ENCODE measurements around the gene MAMDC2. TPM values are rescaled to one million over a fixed set of nuclear protein-coding genes. Genes with fewer than 3 reads are reported as not detected.
A peak's percentile ranks its signal among the peaks of the same experiment; 100 is the strongest.

The MAMDC2 gene
- total and polyA plus RNA-seq, 2 donors (not counting 1 experiment from before 2014, with no cell fraction given) = not detected

- Histone ChIP-seq H3K27me3 (replicated peaks in 1 of 4; ENCODE audit: control extremely low read depth in 1 of 4, control insufficient read depth in 3 of 4, insufficient read depth in 4 of 4, low read length in 3 of 4) (peaks cover 0 to 18% (median 7%) of the 10 kb centered on the region in 4 experiments), H3K4me2 (replicated peaks; ENCODE audit: low read depth, low read length, poor library complexity, severe bottlenecking) (peak overlapping the region; percentile 9), H3K79me2 (ENCODE audit: control insufficient read depth, insufficient read depth, low read length) (no peaks in the 10 kb centered on the region), H3K36me3 (replicated peaks in 1 of 2; ENCODE audit: control extremely low read depth in 1 of 2, control insufficient read depth in 1 of 2, extremely low read depth in 1 of 2, insufficient read depth in 2 of 2, low read length in 1 of 2) (no peaks in the 10 kb centered on the region), H3K9me3 (ENCODE audit: control extremely low read depth in 1 of 3, control insufficient read depth in 2 of 3, insufficient read depth in 1 of 3, low read length in 2 of 3) (no peaks in the 10 kb centered on the region), H3K4me1 (ENCODE audit: control insufficient read depth in 2 of 2, insufficient read depth in 2 of 2, low read length in 2 of 2) (peaks cover 0 to 4% of the 10 kb centered on the region in 2 donors), H3K27ac (ENCODE audit: low read length in 2 of 2) (no peak overlapping the region), H2AFZ (ENCODE audit: insufficient read depth, low read depth, low read length, poor library complexity, severe bottlenecking) (no peak overlapping the region), H3K4me3 (ENCODE audit: control extremely low read depth in 1 of 5, extremely low read depth in 1 of 5, insufficient read depth in 1 of 5, low read depth in 2 of 5, low read length in 4 of 5) (no peak overlapping the region), H3K9ac (ENCODE audit: low read length) (no peak overlapping the region), H4K20me1 (ENCODE audit: control insufficient read depth, insufficient read depth, low read length, poor library complexity, severe bottlenecking) (no peaks in the 10 kb centered on the region)
- ChIA-PET CTCF (no interaction called here), POLR2A (no interaction called here)
- 18% methylated on average over 2 of the region's 4 CpGs for WGBS (ENCODE audit: insufficient coverage)
- Mint-ChIP-seq H3K4me1 (peaks cover 8% of the 10 kb centered on the region), H3K27ac (no peak overlapping the region), H3K27me3 (peaks cover 57% of the 10 kb centered on the region), H3K4me3 (no peak overlapping the region), H3K9me3 (ENCODE audit: insufficient read depth) (no peaks in the 10 kb centered on the region)
- DNase-seq (no peak), ATAC-seq (ENCODE audit: low read depth) (no peak)
- intact Hi-C loops (cut with micrococcal nuclease) = no loop called here
- TF ChIP-seq EZH2 (IDR thresholded peaks at IDR 0.05; ENCODE audit: borderline replicate concordance, insufficient read depth, low read depth, low read length, poor library complexity, severe bottlenecking) (no peak), CTCF (IDR thresholded peaks at IDR 0.05) (no peak)
Measured at GRCh38 chr9:70049236-70049635, 5.6 kb downstream of the MAMDC2 start.

GRCh38 chr9:70049672-70050271 is 6.1 kb downstream of the MAMDC2 start:
- Mint-ChIP-seq H3K27ac (no peak overlapping the region), H3K9me3 (ENCODE audit: insufficient read depth) (no peaks in the 10 kb centered on the region), H3K4me1 (peaks cover 4% of the 10 kb centered on the region), H3K27me3 (peaks cover 54% of the 10 kb centered on the region), H3K4me3 (no peak overlapping the region)
- no peak for DNase-seq
- intact Hi-C loops (cut with micrococcal nuclease) = no loop called here
- Histone ChIP-seq H2AFZ (ENCODE audit: insufficient read depth, low read depth, low read length, poor library complexity, severe bottlenecking) (no peak overlapping the region), H3K4me2 (replicated peaks; ENCODE audit: low read depth, low read length, poor library complexity, severe bottlenecking) (no peak overlapping the region), H3K4me1 (ENCODE audit: control insufficient read depth in 2 of 2, insufficient read depth in 2 of 2, low read length in 2 of 2) (no peaks in the 10 kb centered on the region), H3K9ac (ENCODE audit: low read length) (no peak overlapping the region), H4K20me1 (ENCODE audit: control insufficient read depth, insufficient read depth, low read length, poor library complexity, severe bottlenecking) (no peaks in the 10 kb centered on the region), H3K27ac (ENCODE audit: low read length in 2 of 2) (no peak overlapping the region), H3K9me3 (ENCODE audit: control extremely low read depth in 1 of 3, control insufficient read depth in 2 of 3, insufficient read depth in 1 of 3, low read length in 2 of 3) (no peaks in the 10 kb centered on the region), H3K36me3 (replicated peaks in 1 of 2; ENCODE audit: control extremely low read depth in 1 of 2, control insufficient read depth in 1 of 2, extremely low read depth in 1 of 2, insufficient read depth in 2 of 2, low read length in 1 of 2) (no peaks in the 10 kb centered on the region), H3K27me3 (replicated peaks in 1 of 4; ENCODE audit: control extremely low read depth in 1 of 4, control insufficient read depth in 3 of 4, insufficient read depth in 4 of 4, low read length in 3 of 4) (peaks cover 0 to 14% (median 7%) of the 10 kb centered on the region in 4 experiments), H3K4me3 (ENCODE audit: control extremely low read depth in 1 of 5, extremely low read depth in 1 of 5, insufficient read depth in 1 of 5, low read depth in 2 of 5, low read length in 4 of 5) (no peak overlapping the region), H3K79me2 (ENCODE audit: control insufficient read depth, insufficient read depth, low read length) (no peaks in the 10 kb centered on the region)
- no peak for ATAC-seq (ENCODE audit: low read depth)
- ChIA-PET CTCF (no interaction called here), POLR2A (no interaction called here)
- 77% methylated on average over 3 of the region's 6 CpGs for WGBS (ENCODE audit: insufficient coverage)
- TF ChIP-seq CTCF (IDR thresholded peaks at IDR 0.05) (no peak), EZH2 (IDR thresholded peaks at IDR 0.05; ENCODE audit: borderline replicate concordance, insufficient read depth, low read depth, low read length, poor library complexity, severe bottlenecking) (no peak)

Measured in B cell (primary cell).